GM18858 (cell line): ENCODE data around the gene KANSL1.

ENCODE experiments used
- ATAC-seq: cut with Tn5 transposase; IDR thresholded peaks from one replicate; pipeline ENCODE4 v1.9.1; 2021; ENCODE audit not compliant: unreplicated experiment

Gene KANSL1

GRCh38 chr17:46044989-46045388, 148.2 kb downstream of the KANSL1 start:
- ATAC-seq: no peak

- no peak for ATAC-seq
Measured at GRCh38 chr17:46044286-46044928, 148.8 kb downstream of the KANSL1 start.

- no peak for ATAC-seq
Measured at GRCh38 chr17:46043606-46044005, 149.6 kb downstream of the KANSL1 start.

- ATAC-seq: no peak
Measured at GRCh38 chr17:46042925-46043324, 150.3 kb downstream of the KANSL1 start.

GRCh38 chr17:46042246-46042645, 151.0 kb downstream of the KANSL1 start:
- ATAC-seq: no peak

- ATAC-seq: no peak
Measured at GRCh38 chr17:46039592-46040186, 153.5 kb downstream of the KANSL1 start.

GRCh38 chr17:46038937-46039336, 154.3 kb downstream of the KANSL1 start:
- no peak for ATAC-seq

- ATAC-seq: no peak
Measured at GRCh38 chr17:46038414-46038813, 154.8 kb downstream of the KANSL1 start.

GRCh38 chr17:46037722-46038255, 155.4 kb downstream of the KANSL1 start:
- ATAC-seq: no peak

GRCh38 chr17:46036491-46036890, 156.7 kb downstream of the KANSL1 start:
- ATAC-seq: no peak

GRCh38 chr17:46035112-46035818, 158.0 kb downstream of the KANSL1 start:
- no peak for ATAC-seq

- no peak for ATAC-seq
Measured at GRCh38 chr17:46033392-46033791, 159.8 kb downstream of the KANSL1 start.

GRCh38 chr17:46032909-46033308, 160.3 kb downstream of the KANSL1 start:
- no peak for ATAC-seq

- no peak for ATAC-seq
Measured at GRCh38 chr17:46031920-46032319, 161.3 kb downstream of the KANSL1 start.

- no peak for ATAC-seq
Measured at GRCh38 chr17:46031440-46031839, 161.8 kb downstream of the KANSL1 start.

GRCh38 chr17:46030752-46031151, 162.5 kb downstream of the KANSL1 start:
- no peak for ATAC-seq

GRCh38 chr17:46029627-46030026, 163.6 kb downstream of the KANSL1 start:
- no peak for ATAC-seq

- ATAC-seq: no peak
Measured at GRCh38 chr17:46028981-46029565, 164.2 kb downstream of the KANSL1 start.

GRCh38 chr17:46028374-46028773, 164.9 kb downstream of the KANSL1 start:
- no peak for ATAC-seq

GRCh38 chr17:46027976-46028325, 165.3 kb downstream of the KANSL1 start:
- no peak for ATAC-seq

GRCh38 chr17:46027048-46027975, 165.9 kb downstream of the KANSL1 start:
- ATAC-seq: no peak
